K562 (cell line): Measurements from ENCODE around the gene ANO1. TPM values are rescaled to one million over a fixed set of nuclear protein-coding genes. Genes with fewer than 3 reads are reported as not detected.

Experiments used
- ATAC-seq: fragments of 200-7000 bp; cut with Tn5 transposase; 3 replicates; pipeline ENCODE4 v1.9.1; 2020; ENCODE audit warnings: moderate library complexity
- BruUV-seq: library from RNA; stranded (reverse); fragments of 400-500 nt; replicated peaks from 2 replicates; lab custom pipeline; 2021; lab: Mats Ljungman, UMichigan
- CTCF ChIA-PET: fragments of 300-600 bp; formaldehyde crosslinking; extraction: SDS; loops from one replicate; lab custom pipeline; 2021; ENCODE audit warnings: low intra/inter-chr PET ratio; lab: Yijun Ruan, JAX
- POLR2A ChIA-PET: fragments of 300-600, 350-650 bp; sonication (Branson Sonifier 250); formaldehyde crosslinking; extraction: SDS; loops from one replicate; lab custom pipeline; 2021; ENCODE audit warnings: antibody characterized with exemption, inconsistent platforms; lab: Yijun Ruan, JAX
- DNase-seq, 4 experiments: peaks; one replicate each; pipeline versions ENCODE4 v3.0.0 to v3.0.0-alpha.2; 2011 to 2018; ENCODE audit warnings: low spot score in 3 of 4, mixed read lengths in 3 of 4; ENCODE audit errors: extremely low read depth in 1 of 4
- FAIRE-seq: peaks from 2 replicates; lab custom pipeline; 2011; peaks lifted over from hg19 to GRCh38; lab: Jason Lieb, UNC
- H2AFZ ChIP-seq: 2 replicates; pipeline ENCODE4 v1.6.0; 2011; ENCODE audit warnings: low read depth, low read length, control low read depth, inconsistent platforms
- H3K27ac ChIP-seq: fragments of 200-600 bp; 3 replicates; pipeline ENCODE4 v1.8.0; 2011; ENCODE audit warnings: low read depth, mild to moderate bottlenecking, control low read depth, inconsistent platforms, low read length, moderate library complexity, mixed read lengths; ENCODE audit errors: extremely low read depth
- H3K27me3 ChIP-seq, 2 experiments: fragments of 300-600 bp in 1 of 2; 2 replicates in 1 of 2; 3 replicates in 1 of 2; pipeline versions ENCODE4 v1.6.0 to v1.8.0; 2011; ENCODE audit warnings: inconsistent platforms in 2 of 2, low read length in 2 of 2, mild to moderate bottlenecking in 1 of 2, mixed read lengths in 1 of 2, moderate library complexity in 1 of 2; ENCODE audit not compliant: control insufficient read depth in 2 of 2, insufficient read depth in 2 of 2
- H3K36me3 ChIP-seq: fragments of 300-600 bp; 3 replicates; pipeline ENCODE4 v1.8.0; 2011; ENCODE audit warnings: mild to moderate bottlenecking, low read length, inconsistent platforms; ENCODE audit not compliant: control insufficient read depth, insufficient read depth
- H3K4me1 ChIP-seq, 2 experiments: fragments of 200-600 bp in 1 of 2; replicated peaks in 1 of 2; 2 replicates in 1 of 2; 3 replicates in 1 of 2; pipeline versions ENCODE4 v1.5.1 to v1.8.0; 2011; ENCODE audit warnings: inconsistent platforms in 2 of 2, low read length in 2 of 2, mild to moderate bottlenecking in 1 of 2, mixed read lengths in 1 of 2, moderate library complexity in 1 of 2; ENCODE audit not compliant: control insufficient read depth in 2 of 2, insufficient read depth in 2 of 2
- H3K4me2 ChIP-seq: 2 replicates; pipeline ENCODE4 v1.6.1; 2011; ENCODE audit warnings: low read length, control low read depth, inconsistent platforms, mixed read lengths; ENCODE audit not compliant: insufficient read depth
- H3K4me3 ChIP-seq: fragments of 200-600 bp; sonication (generic), shearing (Covaris generic); 2 replicates; pipeline ENCODE4 v1.5.1; 2016; ENCODE audit warnings: control low read depth, inconsistent platforms
- H3K79me2 ChIP-seq: fragments of 200-600 bp; 3 replicates; pipeline ENCODE4 v1.8.0; 2011; ENCODE audit warnings: low read length, inconsistent platforms; ENCODE audit not compliant: control insufficient read depth, insufficient read depth
- H3K9ac ChIP-seq, 2 experiments: 2 replicates each; pipeline versions ENCODE4 v1.6.0 to v1.6.1; 2011; ENCODE audit warnings: low read depth in 2 of 2, low read length in 2 of 2, control low read depth in 1 of 2, inconsistent platforms in 1 of 2, mild to moderate bottlenecking in 1 of 2, mixed read lengths in 1 of 2; ENCODE audit not compliant: insufficient read depth in 1 of 2
- H3K9me1 ChIP-seq: one replicate; pipeline ENCODE4 v1.6.0; 2011; ENCODE audit warnings: inconsistent platforms, mild to moderate bottlenecking, low read length, moderate library complexity; ENCODE audit not compliant: control insufficient read depth, insufficient read depth
- H3K9me3 ChIP-seq: replicated peaks from 2 replicates; pipeline ENCODE4 v1.5.1; 2011; ENCODE audit warnings: low read depth, low read length, inconsistent platforms; ENCODE audit not compliant: control insufficient read depth, insufficient read depth
- H4K20me1 ChIP-seq: replicated peaks from 2 replicates; pipeline ENCODE4 v1.6.1; 2011; ENCODE audit warnings: low read length, inconsistent platforms, mixed read lengths; ENCODE audit not compliant: control insufficient read depth, insufficient read depth
- BCOR ChIP-seq: fragments of 450-650 bp; IDR thresholded peaks from 2 replicates; pipeline ENCODE4 v1.6.1; 2016
- GTF2A2 ChIP-seq: IDR thresholded peaks from 2 replicates; pipeline ENCODE4 v1.6.1; 2016; ENCODE audit warnings: mild to moderate bottlenecking, missing genetic modification characterization, missing compliant biosample characterization
- HLTF ChIP-seq: fragments of 450-650 bp; IDR thresholded peaks from 2 replicates; pipeline ENCODE4 v1.6.1; 2016
- NFIC ChIP-seq: fragments of 450-650 bp; IDR thresholded peaks from 2 replicates; pipeline ENCODE4 v1.6.1; 2017; ENCODE audit warnings: mild to moderate bottlenecking, inconsistent platforms
- RBM25 ChIP-seq: fragments of 200-400 bp; formaldehyde crosslinking; IDR thresholded peaks from 2 replicates; pipeline ENCODE4 v1.6.1; 2018; ENCODE audit warnings: low read length, low read depth, moderate library complexity; ENCODE audit not compliant: severe bottlenecking
- SMARCA5 ChIP-seq: fragments of 450-650 bp; IDR thresholded peaks from 2 replicates; pipeline ENCODE4 v1.6.1; 2016
- WGBS: fragments of 100-300 bp; shearing (Covaris generic); methylation state at CpG from one replicate; pipeline ENCODE4 v1.1.6; 2016; ENCODE audit warnings: low coverage, mixed read lengths; ENCODE audit not compliant: insufficient coverage; ENCODE audit errors: missing lambda C conversion rate; 5-methylcytosine and 5-hydroxymethylcytosine counted together
- in situ Hi-C: fragments of 300-500 bp; cut with MboI; formaldehyde crosslinking; loops from 4 replicates; pipeline ENCODE4 v1.15.0; 2018; ENCODE audit warnings: inconsistent platforms, mixed read lengths
- intact Hi-C: fragments of 100-400 bp; cut with micrococcal nuclease; formaldehyde crosslinking; loops from 2 replicates; pipeline ENCODE4 v1.14.2; 2022
- polyA plus RNA-seq, 8 experiments: library from polyadenylated mRNA; depleted of rRNA in 4 of 8; stranded (reverse) in 5 of 8; unstranded in 3 of 8; fragments of >200 nt; fragmentation: Nextera tagmentation in 2 of 8; fragmentation: Illumina TruSeq in 1 of 8; extraction: Ambion mirVana in 2 of 8; extraction: Trizol in 1 of 8; gene quantifications; 2 replicates each; pipeline versions ENCODE4 v1.2.1 to v1.2.3, GENCODE V29; 2011 to 2014; ENCODE audit warnings: inconsistent platforms in 1 of 8, missing spikeins in 1 of 8
- total RNA-seq, 7 experiments: library from RNA; depleted of rRNA in 6 of 7; stranded (reverse); fragments of >200 nt in 6 of 7; fragmentation: Illumina TruSeq in 2 of 7; extraction: Trizol in 2 of 7; gene quantifications; 2 replicates each; pipeline versions ENCODE4 v1.2.1 to v1.2.3, GENCODE V29; 2011 to 2021; ENCODE audit warnings: low replicate concordance in 1 of 7
- TF ChIP-seq, protein P1 (sequence below): sonication (generic); formaldehyde crosslinking; IDR thresholded peaks from 2 replicates; pipeline ENCODE4 v1.5.0; 2020; ENCODE audit warnings: missing genetic modification reagents
- TF ChIP-seq, protein P2 (sequence below): sonication (generic); formaldehyde crosslinking; IDR thresholded peaks from 2 replicates; pipeline ENCODE4 v1.9.0; 2022; ENCODE audit warnings: mild to moderate bottlenecking, missing genetic modification reagents
- TF ChIP-seq, protein P3 (sequence below), 2 experiments: fragments of 200-800 bp in 1 of 2; sonication (Bioruptor generic) in 1 of 2; sonication (generic) in 1 of 2; formaldehyde crosslinking in 1 of 2; IDR thresholded peaks in 1 of 2; conservative IDR thresholded peaks in 1 of 2; 2 replicates each; pipeline versions ENCODE4 v1.5.0 to v1.6.1; 2016 to 2020; ENCODE audit warnings: missing compliant biosample characterization in 1 of 2, missing genetic modification characterization in 1 of 2, missing genetic modification reagents in 1 of 2

The ANO1 gene
- total and polyA plus RNA-seq, 9 of the 15 experiments (the other 6 are each of a cell fraction or from before 2014, with no cell fraction given) = not detected

DNA sequence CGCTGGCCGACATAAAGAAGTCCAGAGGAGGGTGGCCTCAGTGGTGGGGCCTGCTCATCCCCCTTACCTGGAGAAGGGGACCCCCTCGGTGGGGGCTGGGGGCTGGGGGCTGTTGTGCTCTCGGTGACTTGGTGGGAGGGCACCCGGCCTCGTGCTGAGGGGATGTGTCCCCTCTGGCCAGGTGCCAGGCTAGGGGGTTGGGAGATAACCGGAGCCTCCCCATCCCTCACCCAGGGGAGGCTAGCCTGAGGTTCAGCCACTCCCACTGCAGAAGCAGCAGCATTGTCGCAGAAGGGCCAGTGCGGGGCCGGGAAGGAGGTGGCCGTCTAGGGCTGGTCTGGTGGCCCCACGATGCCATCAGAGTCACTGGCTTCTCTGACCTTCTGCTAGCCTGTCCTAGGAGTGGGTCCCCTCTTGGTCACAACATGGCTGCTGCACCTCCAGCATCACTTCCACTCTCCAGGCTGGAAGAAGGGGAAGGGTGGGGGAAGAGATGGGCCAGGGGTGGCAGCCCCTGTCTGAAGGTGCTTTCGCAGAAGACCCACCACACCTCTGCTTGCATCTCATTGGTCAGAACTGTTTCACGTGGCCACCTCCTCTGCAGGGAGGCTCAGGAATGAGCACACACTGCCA is 80.8 kb downstream of the ANO1 start:
- peaks cover 6% of the 10 kb centered on the region; the same call in 1 of the 2 replicates for H4K20me1 ChIP-seq
- ATAC-seq (no peak), FAIRE-seq (no peak)
- no peak overlapping the region for H3K4me3 ChIP-seq
- intact Hi-C loops (no loop called here), in situ Hi-C loops (no loop called here)
- no peaks in the 10 kb centered on the region for H3K9me1 ChIP-seq
- H3K4me2 ChIP-seq = no peak overlapping the region
- peaks cover 0 to 15% of the 10 kb centered on the region in 2 experiments; a peak in 1 of 5 replicates for H3K4me1 ChIP-seq
- WGBS = under 1% methylated on average over 14 of the region's 14 CpGs
- H3K36me3 ChIP-seq = no peaks in the 10 kb centered on the region
- TF ChIP-seq NFIC = peak; percentile 65
- TF ChIP-seq RBM25 = peak; percentile 73
- TF ChIP-seq, protein P1, sequence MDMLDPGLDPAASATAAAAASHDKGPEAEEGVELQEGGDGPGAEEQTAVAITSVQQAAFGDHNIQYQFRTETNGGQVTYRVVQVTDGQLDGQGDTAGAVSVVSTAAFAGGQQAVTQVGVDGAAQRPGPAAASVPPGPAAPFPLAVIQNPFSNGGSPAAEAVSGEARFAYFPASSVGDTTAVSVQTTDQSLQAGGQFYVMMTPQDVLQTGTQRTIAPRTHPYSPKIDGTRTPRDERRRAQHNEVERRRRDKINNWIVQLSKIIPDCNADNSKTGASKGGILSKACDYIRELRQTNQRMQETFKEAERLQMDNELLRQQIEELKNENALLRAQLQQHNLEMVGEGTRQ = peak; percentile 38; the same call in 1 of the 2 replicates
- 0 out of 2 replicates have a peak, but pooled peaks have one; percentile 29 for TF ChIP-seq BCOR
- TF ChIP-seq SMARCA5 = peak; percentile 43; the same call in 1 of the 2 replicates
- TF ChIP-seq, protein P2, sequence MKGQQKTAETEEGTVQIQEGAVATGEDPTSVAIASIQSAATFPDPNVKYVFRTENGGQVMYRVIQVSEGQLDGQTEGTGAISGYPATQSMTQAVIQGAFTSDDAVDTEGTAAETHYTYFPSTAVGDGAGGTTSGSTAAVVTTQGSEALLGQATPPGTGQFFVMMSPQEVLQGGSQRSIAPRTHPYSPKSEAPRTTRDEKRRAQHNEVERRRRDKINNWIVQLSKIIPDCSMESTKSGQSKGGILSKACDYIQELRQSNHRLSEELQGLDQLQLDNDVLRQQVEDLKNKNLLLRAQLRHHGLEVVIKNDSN (CRISPR knock-in tag) = peak; percentile 54
- TF ChIP-seq GTF2A2 (tag) = no peak
- TF ChIP-seq, protein P3, sequence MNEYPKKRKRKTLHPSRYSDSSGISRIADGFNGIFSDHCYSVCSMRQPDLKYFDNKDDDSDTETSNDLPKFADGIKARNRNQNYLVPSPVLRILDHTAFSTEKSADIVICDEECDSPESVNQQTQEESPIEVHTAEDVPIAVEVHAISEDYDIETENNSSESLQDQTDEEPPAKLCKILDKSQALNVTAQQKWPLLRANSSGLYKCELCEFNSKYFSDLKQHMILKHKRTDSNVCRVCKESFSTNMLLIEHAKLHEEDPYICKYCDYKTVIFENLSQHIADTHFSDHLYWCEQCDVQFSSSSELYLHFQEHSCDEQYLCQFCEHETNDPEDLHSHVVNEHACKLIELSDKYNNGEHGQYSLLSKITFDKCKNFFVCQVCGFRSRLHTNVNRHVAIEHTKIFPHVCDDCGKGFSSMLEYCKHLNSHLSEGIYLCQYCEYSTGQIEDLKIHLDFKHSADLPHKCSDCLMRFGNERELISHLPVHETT (CRISPR knock-in tag; conservative IDR thresholded peaks at IDR 0.05 in 1 of 2, IDR thresholded peaks at IDR 0.05 in 1 of 2) = no peak
- TF ChIP-seq HLTF = peak; percentile 56; the same call in 1 of the 2 replicates
- TF ChIP-seq, all 486 proteins: peak for 7
- H3K9me3 ChIP-seq = no peaks in the 10 kb centered on the region
- no TSS peak for BruUV-seq
- no peak overlapping the region for H2AFZ ChIP-seq
- POLR2A ChIA-PET = no interaction called here
- H3K79me2 ChIP-seq = no peaks in the 10 kb centered on the region
- H3K27me3 ChIP-seq = peaks cover 38 to 83% of the 10 kb centered on the region in 2 experiments
- DNase-seq = no peak
- CTCF ChIA-PET = no interaction called here
- no peak overlapping the region for H3K9ac ChIP-seq
- H3K27ac ChIP-seq = no peak overlapping the region
